ENCODE measurements around the gene PTPN7. TPM values are rescaled to one million over a fixed set of nuclear protein-coding genes. Genes with fewer than 3 reads are reported as not detected.
A peak's percentile ranks its signal among the peaks of the same experiment; 100 is the strongest.
"Not testable (repeated sequence)": the region's sequence is repeated elsewhere in the genome, so short reads cannot be mapped to it uniquely, and the experiment has no call there.

Gene PTPN7
- total RNA-seq, 2 experiments from 2014 or later = 188 to 221 TPM

DNA sequence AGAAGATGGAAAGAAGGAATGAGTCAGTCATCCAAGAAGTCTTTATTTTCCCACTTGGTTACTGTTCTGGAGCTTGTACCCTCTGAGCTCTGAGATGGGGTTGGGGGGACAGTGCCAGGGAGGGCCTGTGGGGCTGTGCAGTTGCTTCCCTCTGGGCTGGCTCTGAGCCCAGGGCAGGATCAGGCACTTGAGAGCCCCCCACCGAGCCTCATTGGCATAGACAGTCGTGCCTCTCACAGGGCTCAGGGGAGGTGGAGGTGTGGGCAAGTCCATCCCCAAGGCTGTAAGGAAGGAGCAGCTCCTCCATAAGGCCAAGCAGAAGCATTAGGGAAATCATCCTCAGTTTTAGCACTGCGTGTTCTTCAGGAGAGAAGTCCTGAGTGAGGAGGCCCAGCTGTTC, 13.4 kb downstream of the PTPN7 start:
- peaks cover 42% of the 10 kb centered on the region for H3K36me3 Mint-ChIP-seq (ENCODE audit: low read depth)
- ChIA-PET CTCF (interaction anchor here (0.6 to 3.9 kb wide), 9 partner anchors 8 to 1068 kb away, joined by 3 to 16 read pairs (median 4); partner anchors contain the start of genes LGR6 and PTPN7), POLR2A (interaction anchor here (1.5 kb wide), 1 partner anchor 15 kb away, joined by 3 read pairs; no protein-coding TSS in a partner anchor)
- H3K9me3 Mint-ChIP-seq (ENCODE audit: low read depth) = no peaks in the 10 kb centered on the region
- ATAC-seq (no peak), DNase-seq (peak; percentile 16)
- peaks cover 26% of the 10 kb centered on the region for H3K4me1 Mint-ChIP-seq
- no peaks in the 10 kb centered on the region for H3K27me3 Mint-ChIP-seq
- intact Hi-C loops (cut with DNase I, micrococcal nuclease) = loop anchor here in 1 of 2 experiments (10.0 kb wide), 1 partner anchor 642 kb away; the partner anchor contains the start of gene CSRP1
- no peak overlapping the region for H3K27ac Mint-ChIP-seq
- H3K4me3 Mint-ChIP-seq = no peak overlapping the region

GRCh38 chr1:202146279-202146678, 14.1 kb downstream of the PTPN7 start:
- DNase-seq (no peak), ATAC-seq (no peak)
- intact Hi-C loops (cut with DNase I, micrococcal nuclease) = loop anchor here in 1 of 2 experiments (10.0 kb wide), 1 partner anchor 641 kb away; the partner anchor contains the start of gene CSRP1
- POLR2A ChIA-PET = interaction anchor here (0.6 to 1.5 kb wide), 4 partner anchors 9 to 201 kb away, joined by 3 to 4 read pairs (median 4); partner anchors contain the start of gene PTPN7
- Mint-ChIP-seq H3K9me3 (ENCODE audit: low read depth) (no peaks in the 10 kb centered on the region), H3K27ac (no peak overlapping the region), H3K4me1 (peaks cover 30% of the 10 kb centered on the region), H3K27me3 (no peaks in the 10 kb centered on the region), H3K4me3 (no peak overlapping the region), H3K36me3 (ENCODE audit: low read depth) (peaks cover 36% of the 10 kb centered on the region)
- CTCF ChIA-PET = interaction anchor here (0.6 to 3.9 kb wide), 9 partner anchors 9 to 1069 kb away, joined by 3 to 16 read pairs (median 3); partner anchors contain the start of gene PTPN7

- intact Hi-C loops (cut with DNase I, micrococcal nuclease) = loop anchor here (1.0 to 10.0 kb wide), 2 partner anchors 15 to 641 kb away; partner anchors contain the start of genes CSRP1 (in 1 of the 2) and PTPN7 (in 1 of the 2)
- H3K9me3 Mint-ChIP-seq (ENCODE audit: low read depth); ATAC-seq; H3K27me3 Mint-ChIP-seq: not testable (repeated sequence)
- POLR2A ChIA-PET = interaction anchor here (0.6 to 1.5 kb wide), 4 partner anchors 9 to 202 kb away, joined by 3 to 4 read pairs (median 4); partner anchors contain the start of gene PTPN7
- DNase-seq = peak; percentile 21
- peak overlapping the region; percentile 64 for H3K27ac Mint-ChIP-seq
- H3K4me3 Mint-ChIP-seq = peak overlapping the region; percentile 95
- peaks cover 31% of the 10 kb centered on the region for H3K36me3 Mint-ChIP-seq (ENCODE audit: low read depth)
- peaks cover 31% of the 10 kb centered on the region for H3K4me1 Mint-ChIP-seq
- CTCF ChIA-PET = interaction anchor here (0.6 to 3.9 kb wide), 6 partner anchors 9 to 294 kb away, joined by 3 to 16 read pairs (median 7); partner anchors contain the start of gene PTPN7
Measured at GRCh38 chr1:202145744-202146140, 14.7 kb downstream of the PTPN7 start.

GRCh38 chr1:202145068-202145743, 15.2 kb downstream of the PTPN7 start:
- Mint-ChIP-seq H3K27me3 (no peaks in the 10 kb centered on the region), H3K4me3 (peak overlapping the region; percentile 95), H3K27ac (peak overlapping the region; percentile 64), H3K9me3 (ENCODE audit: low read depth) (no peaks in the 10 kb centered on the region), H3K4me1 (peaks cover 31% of the 10 kb centered on the region), H3K36me3 (ENCODE audit: low read depth) (peaks cover 28% of the 10 kb centered on the region)
- ChIA-PET CTCF (interaction anchor here (0.6 to 3.9 kb wide), 4 partner anchors 10 to 176 kb away, joined by 3 to 16 read pairs (median 10); partner anchors contain the start of gene PTPN7), POLR2A (interaction anchor here (0.9 kb wide), 1 partner anchor 15 kb away, joined by 3 read pairs; the partner anchor contains the start of gene PTPN7)
- DNase-seq (peak; percentile 69), ATAC-seq (peak; percentile 61)
- intact Hi-C loops (cut with DNase I, micrococcal nuclease) = loop anchor here (1.0 to 10.0 kb wide), 2 partner anchors 15 to 640 kb away; partner anchors contain the start of genes CSRP1 (in 1 of the 2) and PTPN7 (in 1 of the 2)

GRCh38 chr1:202144402-202145067, 15.9 kb downstream of the PTPN7 start, which contains the start of gene ARL8A:
ARL8A (minus strand) TSS chr1:202144737; CDS start chr1:202144572, 165 bp downstream.
- intact Hi-C loops (cut with DNase I, micrococcal nuclease) = loop anchor here (1.0 to 10.0 kb wide), 4 partner anchors 16 to 640 kb away; partner anchors contain the start of genes PTPN7 (in 2 of the 2), CSRP1 (in 1 of the 2), IPO9 (in 1 of the 2) and TIMM17A (in 1 of the 2)
- peak; percentile 68 for ATAC-seq
- Mint-ChIP-seq H3K4me3 (peak within 1 kb of the TSS; percentile 95), H3K27ac (peak within 1 kb of the TSS; percentile 92), H3K36me3 (ENCODE audit: low read depth) (peaks cover 24% of the 10 kb centered on the region), H3K9me3 (ENCODE audit: low read depth) (no peaks in the 10 kb centered on the region), H3K4me1 (peaks cover 31% of the 10 kb centered on the region), H3K27me3 (no peaks in the 10 kb centered on the region)
- peak; percentile 83 for DNase-seq
- POLR2A ChIA-PET = no interaction called here
- CTCF ChIA-PET = interaction anchor here (3.9 kb wide), 1 partner anchor 9 kb away, joined by 16 read pairs; no protein-coding TSS in a partner anchor

- peak overlapping the region; percentile 92 for H3K27ac Mint-ChIP-seq
- no peaks in the 10 kb centered on the region for H3K9me3 Mint-ChIP-seq (ENCODE audit: low read depth)
- peak overlapping the region; percentile 95 for H3K4me3 Mint-ChIP-seq
- CTCF ChIA-PET = interaction anchor here (0.7 to 1.7 kb wide), 6 partner anchors 8 to 170 kb away, joined by 3 to 11 read pairs (median 5); partner anchors contain the start of gene PTPN7
- peak; percentile 51 for DNase-seq
- peak; percentile 37 for ATAC-seq
- peaks cover 18% of the 10 kb centered on the region for H3K36me3 Mint-ChIP-seq (ENCODE audit: low read depth)
- POLR2A ChIA-PET = interaction anchor here (1.3 kb wide), 1 partner anchor 11 kb away, joined by 6 read pairs; no protein-coding TSS in a partner anchor
- H3K4me1 Mint-ChIP-seq = peaks cover 31% of the 10 kb centered on the region
- no peaks in the 10 kb centered on the region for H3K27me3 Mint-ChIP-seq
- intact Hi-C loops (cut with DNase I, micrococcal nuclease) = loop anchor here in 1 of 2 experiments (1.0 to 10.0 kb wide), 4 partner anchors 16 to 639 kb away; partner anchors contain the start of genes CSRP1, IPO9, PTPN7 and TIMM17A
Measured at GRCh38 chr1:202143768-202144401, 16.5 kb downstream of the PTPN7 start.

GRCh38 chr1:202143011-202143767, 17.2 kb downstream of the PTPN7 start:
- H3K27ac Mint-ChIP-seq = peak overlapping the region; percentile 92
- peaks cover 31% of the 10 kb centered on the region for H3K4me1 Mint-ChIP-seq
- no peaks in the 10 kb centered on the region for H3K27me3 Mint-ChIP-seq
- H3K4me3 Mint-ChIP-seq = peak overlapping the region; percentile 95
- POLR2A ChIA-PET = interaction anchor here (0.9 to 1.4 kb wide), 3 partner anchors 12 to 17 kb away, joined by 5 to 6 read pairs (median 5); partner anchors contain the start of gene PTPN7
- H3K9me3 Mint-ChIP-seq (ENCODE audit: low read depth) = no peaks in the 10 kb centered on the region
- peaks cover 19% of the 10 kb centered on the region for H3K36me3 Mint-ChIP-seq (ENCODE audit: low read depth)
- peak; percentile 43 for DNase-seq
- intact Hi-C loops (cut with DNase I, micrococcal nuclease) = loop anchor here in 1 of 2 experiments (10.0 kb wide), 1 partner anchor 638 kb away; the partner anchor contains the start of gene CSRP1
- ATAC-seq = peak; percentile 11
- CTCF ChIA-PET = interaction anchor here (0.6 to 1.7 kb wide), 12 partner anchors 8 to 207 kb away, joined by 3 to 11 read pairs (median 3); partner anchors contain the start of gene PTPN7

- H3K9me3 Mint-ChIP-seq (ENCODE audit: low read depth); H3K27me3 Mint-ChIP-seq; H3K4me3 Mint-ChIP-seq; ATAC-seq; H3K27ac Mint-ChIP-seq; POLR2A ChIA-PET; DNase-seq: not testable (repeated sequence)
- H3K36me3 Mint-ChIP-seq (ENCODE audit: low read depth) = peaks cover 11% of the 10 kb centered on the region
- CTCF ChIA-PET = interaction anchor here (1.4 kb wide), 1 partner anchor 142 kb away, joined by 5 read pairs; no protein-coding TSS in a partner anchor
- H3K4me1 Mint-ChIP-seq = peaks cover 28% of the 10 kb centered on the region
- intact Hi-C loops (cut with DNase I, micrococcal nuclease) = loop anchor here in 1 of 2 experiments (10.0 kb wide), 1 partner anchor 637 kb away; the partner anchor contains the start of gene CSRP1
Measured at GRCh38 chr1:202141468-202141867, 18.9 kb downstream of the PTPN7 start.

GRCh38 chr1:202140833-202141232, 19.6 kb downstream of the PTPN7 start:
- Mint-ChIP-seq H3K4me3 (no peak overlapping the region), H3K4me1 (peaks cover 28% of the 10 kb centered on the region), H3K9me3 (ENCODE audit: low read depth) (no peaks in the 10 kb centered on the region), H3K36me3 (ENCODE audit: low read depth) (peaks cover 11% of the 10 kb centered on the region), H3K27ac (peak overlapping the region; percentile 13), H3K27me3 (no peaks in the 10 kb centered on the region)
- CTCF ChIA-PET = interaction anchor here (0.5 to 1.4 kb wide), 2 partner anchors 141 to 260 kb away, joined by 3 to 5 read pairs; no protein-coding TSS in a partner anchor
- ATAC-seq (no peak), DNase-seq (no peak)
- intact Hi-C loops (cut with DNase I, micrococcal nuclease) = loop anchor here in 1 of 2 experiments (10.0 kb wide), 1 partner anchor 636 kb away; the partner anchor contains the start of gene CSRP1
- POLR2A ChIA-PET = no interaction called here
